Activated naive CD4-positive, alpha-beta T cell treated with anti-CD3 and anti-CD28 coated beads for 36 hours (primary cell): ENCODE measurements around the gene CCDC184. TPM values are rescaled to one million over a fixed set of nuclear protein-coding genes. Genes with fewer than 3 reads are reported as not detected.
"Not testable (repeated sequence)": the region's sequence is repeated elsewhere in the genome, so short reads cannot be mapped to it uniquely, and the experiment has no call there.

Experiments used
- CTCF ChIA-PET: fragments of 350-600 bp; sonication (Branson Sonifier 250); formaldehyde crosslinking; loops from one replicate; lab custom pipeline; 2021; ENCODE audit warnings: antibody characterized with exemption; lab: Charles Lee
- DNase-seq: peaks from one replicate; pipeline ENCODE4 v3.0.0-alpha.2; 2020
- H3K27ac Mint-ChIP-seq: one replicate; pipeline ENCODE4 v1.8.0; 2021; ENCODE audit warnings: mild to moderate bottlenecking, mixed read lengths
- H3K27me3 Mint-ChIP-seq: one replicate; pipeline ENCODE4 v1.8.0; 2021; ENCODE audit warnings: low read depth, mixed read lengths
- H3K36me3 Mint-ChIP-seq: one replicate; pipeline ENCODE4 v1.8.0; 2021; ENCODE audit warnings: low read depth, mixed read lengths
- H3K4me1 Mint-ChIP-seq: one replicate; pipeline ENCODE4 v1.8.0; 2021; ENCODE audit warnings: low read depth, mixed read lengths
- H3K4me3 Mint-ChIP-seq: one replicate; pipeline ENCODE4 v1.8.0; 2021; ENCODE audit warnings: mild to moderate bottlenecking, moderate library complexity, mixed read lengths
- H3K9me3 Mint-ChIP-seq: one replicate; pipeline ENCODE4 v1.8.0; 2021; ENCODE audit warnings: mixed read lengths
- intact Hi-C: fragments of 100-400 bp; cut with micrococcal nuclease; formaldehyde crosslinking; loops from one replicate; pipeline ENCODE4 v1.15.1; 2023
- total RNA-seq, 2 experiments: library from RNA; stranded (reverse); gene quantifications; one replicate each; pipeline ENCODE4 v1.2.3, GENCODE V29; 2021

The CCDC184 gene
- total RNA-seq, 2 experiments from 2014 or later = 0.14 TPM; not detected in 1

DNA sequence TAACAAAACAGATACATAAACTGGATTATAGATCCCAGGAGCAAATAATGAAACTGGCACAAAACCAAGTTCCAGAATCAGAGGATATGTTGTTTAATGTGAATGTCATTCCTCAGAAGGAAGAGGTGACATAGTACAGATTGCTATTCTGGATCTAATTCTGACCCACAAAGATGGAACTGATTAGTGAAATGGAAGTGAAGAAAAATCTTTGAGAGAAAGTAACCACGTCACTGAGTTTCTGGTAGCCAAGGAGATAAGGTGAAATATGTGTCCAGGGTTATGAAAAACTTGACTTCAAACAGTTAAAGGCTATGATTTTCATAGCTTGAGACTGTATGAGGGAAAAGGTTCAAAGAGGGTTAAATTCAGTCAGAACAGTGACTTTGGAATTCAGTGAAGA is 11.4 kb downstream of the CCDC184 start:
- Mint-ChIP-seq H3K9me3 (no peaks in the 10 kb centered on the region), H3K27me3 (peaks cover 3% of the 10 kb centered on the region), H3K27ac (no peak overlapping the region), H3K4me1 (peaks cover 14% of the 10 kb centered on the region), H3K36me3 (peaks cover 2% of the 10 kb centered on the region), H3K4me3 (no peak overlapping the region)
- DNase-seq = no peak
- CTCF ChIA-PET = interaction anchor here (1.0 kb wide), 1 partner anchor 8 kb away, joined by 3 read pairs; no protein-coding TSS in a partner anchor
- intact Hi-C loops = loop anchor here (5.0 kb wide), 1 partner anchor 423 kb away; no protein-coding TSS in a partner anchor

DNA sequence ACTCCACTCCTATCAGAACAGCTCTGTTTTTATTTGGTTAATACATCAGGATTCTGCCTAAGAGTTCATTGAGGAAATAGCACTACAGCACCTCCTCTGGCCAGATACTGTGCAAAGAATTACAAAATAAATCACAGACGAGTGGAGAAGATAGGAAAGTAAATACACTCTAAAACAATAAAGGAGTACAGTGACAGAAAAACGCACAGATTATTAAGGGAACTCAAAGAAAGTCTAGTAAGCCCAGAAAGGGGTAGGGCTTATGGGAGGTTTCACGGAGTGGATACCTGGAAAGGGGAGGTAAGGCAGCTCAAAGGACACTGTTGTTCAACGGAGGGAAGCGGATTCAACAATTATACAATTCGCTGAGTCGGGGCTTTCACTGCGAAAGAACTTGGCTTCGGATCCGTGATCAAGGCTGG is 14.1 kb downstream of the CCDC184 start:
- CTCF ChIA-PET = interaction anchor here (0.7 to 4.9 kb wide), 15 partner anchors 8 to 421 kb away, joined by 3 to 37 read pairs (median 3); partner anchors contain the start of genes ASB8 and CCDC184
- Mint-ChIP-seq H3K4me3 (peak overlapping the region; percentile 85), H3K36me3 (peaks cover 28% of the 10 kb centered on the region), H3K27me3 (peaks cover 3% of the 10 kb centered on the region), H3K4me1 (peaks cover 34% of the 10 kb centered on the region), H3K9me3 (peaks cover 17% of the 10 kb centered on the region), H3K27ac (peak overlapping the region; percentile 99)
- peak; percentile 39 for DNase-seq
- intact Hi-C loops = loop anchor here (5.0 kb wide), 1 partner anchor 420 kb away; no protein-coding TSS in a partner anchor

DNA sequence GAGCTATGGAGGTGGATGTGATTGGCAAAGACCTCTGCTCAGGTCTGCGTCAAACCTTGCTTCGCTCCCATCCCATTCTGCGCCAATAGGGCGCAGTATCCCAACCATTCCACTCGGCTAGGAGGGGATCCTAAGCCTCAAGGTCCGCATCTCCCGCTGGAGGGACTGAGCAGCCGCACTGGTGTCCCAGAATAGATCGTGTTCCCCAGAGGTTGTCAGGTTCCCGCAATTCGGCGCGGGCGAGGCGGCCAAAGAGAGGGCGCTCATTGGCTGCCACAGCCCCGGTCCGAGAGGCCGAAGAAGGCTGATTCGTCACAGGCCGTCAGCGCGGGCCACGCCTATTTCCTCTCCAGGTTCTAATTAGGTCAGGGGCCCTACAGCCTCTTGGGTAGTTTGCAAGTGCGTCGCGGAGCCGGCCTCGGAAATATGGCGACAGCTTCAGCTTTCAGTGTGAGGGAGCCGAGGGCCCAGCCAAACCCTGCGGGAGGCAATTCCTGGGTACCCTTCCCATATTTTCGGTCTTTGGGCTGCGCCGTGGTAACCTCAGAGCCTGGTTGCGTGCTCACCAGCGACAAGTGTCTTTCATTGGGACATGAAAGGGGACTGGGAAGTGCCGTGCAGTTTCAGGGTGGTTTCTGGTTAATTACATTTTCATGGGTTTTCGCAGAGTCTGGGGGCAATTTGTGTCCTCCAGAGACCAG is 14.7 kb downstream of the CCDC184 start:
- peaks cover 22% of the 10 kb centered on the region for H3K9me3 Mint-ChIP-seq
- H3K36me3 Mint-ChIP-seq = peaks cover 32% of the 10 kb centered on the region
- CTCF ChIA-PET = interaction anchor here (0.9 to 4.9 kb wide), 13 partner anchors 8 to 420 kb away, joined by 3 to 37 read pairs (median 4); partner anchors contain the start of genes ASB8 and CCDC184
- H3K4me3 Mint-ChIP-seq = peak overlapping the region; percentile 85
- DNase-seq = peak; percentile 98
- H3K4me1 Mint-ChIP-seq = peaks cover 34% of the 10 kb centered on the region
- H3K27ac Mint-ChIP-seq = peak overlapping the region; percentile 99
- intact Hi-C loops = loop anchor here (1.0 to 5.0 kb wide), 10 partner anchors 15 to 518 kb away; partner anchors contain the start of genes ASB8, CCDC184, CCNT1 and PFKM
- H3K27me3 Mint-ChIP-seq = peaks cover 3% of the 10 kb centered on the region

DNA sequence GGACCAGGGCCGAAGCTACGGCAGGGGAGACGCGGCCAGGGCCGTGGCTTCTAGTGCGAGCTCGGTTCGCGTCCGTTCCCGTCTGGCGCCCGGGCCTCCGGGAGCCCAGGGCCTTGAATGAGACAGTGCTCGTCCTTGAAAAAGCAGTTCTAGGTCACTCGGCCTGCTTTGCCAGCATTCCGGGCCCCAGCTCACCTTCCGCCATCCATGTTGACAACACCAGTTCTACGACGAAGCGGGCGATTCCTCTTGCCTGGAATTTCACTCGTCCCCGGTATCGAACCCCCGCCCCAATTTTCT is 15.2 kb downstream of the CCDC184 start:
- Mint-ChIP-seq H3K36me3 (peaks cover 36% of the 10 kb centered on the region), H3K27me3 (peaks cover 2% of the 10 kb centered on the region), H3K9me3 (peaks cover 27% of the 10 kb centered on the region), H3K4me1 (peaks cover 34% of the 10 kb centered on the region), H3K27ac (peak overlapping the region; percentile 99), H3K4me3 (peak overlapping the region; percentile 85)
- peak; percentile 43 for DNase-seq
- CTCF ChIA-PET = interaction anchor here (0.9 to 4.9 kb wide), 7 partner anchors 9 to 420 kb away, joined by 3 to 37 read pairs (median 5); partner anchors contain the start of gene CCDC184
- intact Hi-C loops = loop anchor here (1.0 to 5.0 kb wide), 10 partner anchors 15 to 518 kb away; partner anchors contain the start of genes ASB8, CCDC184, CCNT1 and PFKM

DNA sequence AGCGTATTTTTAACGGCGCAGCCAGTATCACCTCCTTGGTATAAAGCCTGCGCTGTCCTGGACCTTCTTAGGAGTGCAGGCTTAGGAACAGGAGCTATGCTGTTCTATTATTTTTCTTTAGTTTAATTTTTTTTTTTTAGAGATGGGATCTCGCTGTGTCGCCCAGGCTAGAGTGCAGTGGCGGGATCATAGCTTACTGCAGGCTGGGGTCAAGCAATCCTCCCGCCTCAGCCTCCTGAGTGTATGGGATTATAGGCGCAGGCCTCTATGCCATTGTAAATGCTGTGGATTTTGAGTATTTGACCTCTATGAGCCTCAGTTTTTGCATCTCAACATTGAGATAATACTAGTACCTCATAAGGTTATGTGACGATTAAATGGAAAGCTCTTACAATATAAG is 15.5 kb downstream of the CCDC184 start:
- intact Hi-C loops = loop anchor here (1.0 to 5.0 kb wide), 10 partner anchors 16 to 517 kb away; partner anchors contain the start of genes ASB8, CCDC184, CCNT1 and PFKM
- DNase-seq = no peak
- Mint-ChIP-seq H3K4me1 (peaks cover 34% of the 10 kb centered on the region), H3K9me3 (peaks cover 31% of the 10 kb centered on the region), H3K27me3 (no peaks in the 10 kb centered on the region), H3K36me3 (peaks cover 40% of the 10 kb centered on the region), H3K4me3 (peak overlapping the region; percentile 85), H3K27ac (peak overlapping the region; percentile 99)
- CTCF ChIA-PET = interaction anchor here (0.7 to 4.9 kb wide), 8 partner anchors 9 to 419 kb away, joined by 3 to 37 read pairs (median 5); partner anchors contain the start of gene CCDC184

DNA sequence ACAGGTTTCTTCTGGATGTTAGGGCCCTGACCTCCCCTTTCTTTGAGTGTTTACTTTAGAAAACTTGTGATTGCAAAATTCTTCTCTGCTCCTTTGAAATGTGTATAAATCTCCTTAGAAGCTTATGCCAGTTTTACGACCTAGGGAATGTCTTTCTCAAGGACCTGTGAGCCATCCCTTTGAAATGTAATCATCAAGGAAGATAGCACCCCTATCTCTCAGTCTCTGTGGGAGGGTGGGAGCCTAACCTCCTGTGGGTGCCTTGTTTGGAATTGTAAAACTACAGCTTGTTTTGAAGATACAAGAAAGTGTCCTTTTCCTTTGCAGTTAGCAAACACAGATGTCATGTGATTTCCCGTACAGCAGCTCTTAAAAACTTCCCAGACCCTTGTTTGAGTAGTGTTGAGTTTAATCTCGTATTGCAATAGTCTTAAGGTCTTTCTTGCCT is 16.4 kb downstream of the CCDC184 start:
- H3K4me1 Mint-ChIP-seq = peaks cover 34% of the 10 kb centered on the region
- peak overlapping the region; percentile 85 for H3K4me3 Mint-ChIP-seq
- CTCF ChIA-PET = interaction anchor here (0.6 to 4.9 kb wide), 7 partner anchors 10 to 418 kb away, joined by 3 to 37 read pairs (median 5); no protein-coding TSS in a partner anchor
- H3K9me3 Mint-ChIP-seq = peaks cover 37% of the 10 kb centered on the region
- peaks cover 48% of the 10 kb centered on the region for H3K36me3 Mint-ChIP-seq
- peak overlapping the region; percentile 99 for H3K27ac Mint-ChIP-seq
- H3K27me3 Mint-ChIP-seq = no peaks in the 10 kb centered on the region
- DNase-seq = peak; percentile 44
- intact Hi-C loops = loop anchor here (5.0 kb wide), 1 partner anchor 418 kb away; no protein-coding TSS in a partner anchor

DNA sequence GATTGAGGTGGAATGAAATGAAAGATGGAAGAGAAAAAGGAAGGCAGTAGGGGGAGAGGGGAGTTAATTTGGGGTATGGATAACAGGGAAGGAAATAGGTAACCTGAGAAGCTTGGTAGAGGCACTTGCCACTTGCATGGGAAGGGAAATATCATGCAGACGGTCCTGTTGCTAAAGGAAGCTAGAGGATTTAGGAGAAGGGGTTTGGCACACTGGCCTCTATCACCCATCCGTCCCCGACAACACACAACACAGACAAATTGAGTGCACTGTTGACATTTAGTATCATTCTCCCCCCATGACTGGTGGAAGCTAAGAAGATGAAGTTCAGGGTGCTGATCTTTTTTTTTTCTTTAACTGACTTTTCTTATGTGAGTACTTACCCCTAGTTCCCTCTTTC is 17.6 kb downstream of the CCDC184 start:
- Mint-ChIP-seq H3K4me3 (no peak overlapping the region), H3K36me3 (peaks cover 54% of the 10 kb centered on the region), H3K4me1 (peaks cover 34% of the 10 kb centered on the region), H3K9me3 (peaks cover 42% of the 10 kb centered on the region), H3K27me3 (no peaks in the 10 kb centered on the region), H3K27ac (peak overlapping the region; percentile 99)
- CTCF ChIA-PET = interaction anchor here (1.0 to 4.9 kb wide), 2 partner anchors 11 to 415 kb away, joined by 3 to 37 read pairs; no protein-coding TSS in a partner anchor
- intact Hi-C loops = no loop called here
- no peak for DNase-seq

DNA sequence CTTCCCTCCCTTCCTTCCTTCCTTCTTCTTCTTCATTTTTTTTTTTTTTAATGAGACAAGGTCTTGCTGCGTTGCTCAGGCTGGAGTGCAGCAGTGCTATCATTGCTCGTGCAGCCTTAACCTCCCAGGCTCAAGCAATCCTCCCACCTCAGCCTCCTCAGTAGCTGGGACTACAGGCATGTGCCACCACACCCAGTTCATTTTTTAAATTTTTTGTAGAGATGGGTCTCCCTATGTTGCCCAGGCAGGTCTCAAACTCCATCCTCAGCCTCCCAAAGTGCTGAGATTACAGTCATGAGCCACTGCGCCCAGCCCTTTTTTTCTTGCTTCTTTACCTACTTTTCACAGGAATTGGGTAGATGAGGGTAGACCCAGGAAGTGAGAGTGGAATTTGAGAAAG is 18.1 kb downstream of the CCDC184 start:
- CTCF ChIA-PET = interaction anchor here (0.8 to 4.9 kb wide), 2 partner anchors 10 to 12 kb away, joined by 3 to 37 read pairs; no protein-coding TSS in a partner anchor
- Mint-ChIP-seq H3K27me3 (no peaks in the 10 kb centered on the region), H3K4me3 (no peak overlapping the region), H3K4me1 (peaks cover 34% of the 10 kb centered on the region), H3K36me3 (peaks cover 58% of the 10 kb centered on the region), H3K9me3 (peaks cover 46% of the 10 kb centered on the region), H3K27ac (peak overlapping the region; percentile 62)
- intact Hi-C loops = no loop called here
- no peak for DNase-seq

DNA sequence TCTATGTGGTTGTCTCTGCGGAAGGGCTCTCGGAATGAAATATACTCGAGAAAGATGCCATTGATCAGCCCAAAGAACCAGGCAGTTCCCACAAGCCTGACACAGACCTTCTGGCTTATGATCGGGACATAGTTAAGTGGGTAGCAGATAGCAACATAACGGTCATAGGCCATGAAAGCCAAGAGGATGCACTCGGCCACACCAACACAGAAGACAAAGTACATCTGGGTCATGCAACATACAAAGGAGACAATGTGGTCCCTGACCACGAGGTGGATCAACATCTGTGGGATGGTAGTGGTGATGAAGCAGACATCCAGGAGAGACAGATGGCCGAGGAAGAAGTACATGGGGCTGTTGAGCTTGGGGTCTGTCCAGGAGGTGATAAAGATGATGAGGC is 19.3 kb downstream of the CCDC184 start:
- intact Hi-C loops = no loop called here
- H3K27me3 Mint-ChIP-seq = no peaks in the 10 kb centered on the region
- peaks cover 57% of the 10 kb centered on the region for H3K9me3 Mint-ChIP-seq
- no peak overlapping the region for H3K27ac Mint-ChIP-seq
- peaks cover 28% of the 10 kb centered on the region for H3K4me1 Mint-ChIP-seq
- no peak for DNase-seq
- CTCF ChIA-PET = no interaction called here
- H3K4me3 Mint-ChIP-seq = no peak overlapping the region
- peaks cover 68% of the 10 kb centered on the region for H3K36me3 Mint-ChIP-seq

DNA sequence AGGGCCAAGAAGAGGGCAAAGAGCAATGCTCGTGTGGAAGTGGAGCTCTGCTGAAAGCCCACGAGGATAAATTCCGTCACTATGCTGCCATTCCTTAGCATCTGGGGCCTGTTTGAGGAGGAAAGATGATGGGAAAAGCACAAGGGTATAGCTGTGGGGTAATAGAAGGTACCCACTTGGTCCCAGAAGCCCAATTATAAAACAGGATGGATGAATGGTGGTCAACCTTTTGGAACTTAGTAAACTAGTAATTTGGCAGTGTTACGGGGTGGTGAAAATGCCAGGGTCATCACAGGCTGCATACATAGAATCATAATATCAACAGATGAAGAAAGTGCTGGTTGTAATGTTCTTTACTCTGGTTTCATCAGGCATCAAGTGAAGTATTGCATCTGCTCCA is 19.7 kb downstream of the CCDC184 start, which contains the start of gene OR10AD1:
OR10AD1 (minus strand) TSS at position 101 of the 400 bp plus-strand sequence; CDS start at position 101, 0 bp downstream.
- H3K36me3 Mint-ChIP-seq = peaks cover 69% of the 10 kb centered on the region
- H3K9me3 Mint-ChIP-seq = peaks cover 60% of the 10 kb centered on the region
- peak within 1 kb of the TSS; percentile 30 for H3K27ac Mint-ChIP-seq
- CTCF ChIA-PET = no interaction called here
- no peak for DNase-seq
- no peaks in the 10 kb centered on the region for H3K27me3 Mint-ChIP-seq
- H3K4me1 Mint-ChIP-seq = peaks cover 28% of the 10 kb centered on the region
- no peak within 1 kb of the TSS for H3K4me3 Mint-ChIP-seq
- intact Hi-C loops = no loop called here

DNA sequence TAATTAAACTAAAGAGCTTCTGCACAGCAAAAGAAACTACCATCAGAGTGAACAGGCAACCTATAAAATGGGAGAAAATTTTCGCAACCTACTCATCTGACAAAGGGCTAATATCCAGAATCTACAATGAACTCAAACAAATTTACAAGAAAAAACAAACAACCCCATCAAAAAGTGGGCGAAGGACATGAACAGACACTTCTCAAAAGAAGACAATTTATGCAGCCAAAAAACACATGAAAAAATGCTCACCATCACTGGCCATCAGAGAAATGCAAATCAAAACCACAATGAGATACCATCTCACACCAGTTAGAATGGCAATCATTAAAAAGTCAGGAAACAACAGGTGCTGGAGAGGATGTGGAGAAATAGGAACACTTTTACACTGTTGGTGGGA is 26.1 kb downstream of the CCDC184 start:
- Mint-ChIP-seq H3K36me3 (peaks cover 24% of the 10 kb centered on the region), H3K9me3 (peaks cover 29% of the 10 kb centered on the region)
- DNase-seq, CTCF ChIA-PET, H3K4me1 Mint-ChIP-seq, H3K27ac Mint-ChIP-seq, H3K4me3 Mint-ChIP-seq, H3K27me3 Mint-ChIP-seq, intact Hi-C loops: not testable (repeated sequence)

DNA sequence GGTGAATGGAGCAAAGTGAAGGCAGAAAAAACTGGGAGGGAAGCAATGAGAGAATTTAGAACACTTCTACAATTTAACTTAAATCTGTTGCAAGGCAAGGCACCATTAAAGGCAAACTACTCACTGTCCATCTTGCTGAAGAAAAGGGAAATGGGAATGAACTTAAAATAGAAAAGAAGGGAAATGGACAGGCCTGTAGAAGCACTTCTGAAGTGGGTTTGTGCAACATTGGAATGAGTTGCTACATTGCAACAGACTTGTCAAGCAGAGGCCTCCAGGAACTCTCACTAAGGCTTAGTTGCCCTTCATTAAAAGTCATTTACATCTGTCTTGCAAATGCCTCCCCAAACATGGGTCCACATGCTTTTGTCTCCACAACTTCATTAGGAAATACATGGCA is 33.3 kb downstream of the CCDC184 start:
- Mint-ChIP-seq H3K27me3 (no peaks in the 10 kb centered on the region), H3K4me1 (peaks cover 12% of the 10 kb centered on the region), H3K27ac (no peak overlapping the region), H3K9me3 (no peaks in the 10 kb centered on the region), H3K4me3 (no peak overlapping the region), H3K36me3 (no peaks in the 10 kb centered on the region)
- CTCF ChIA-PET = no interaction called here
- intact Hi-C loops = no loop called here
- no peak for DNase-seq
